ENCODE data around the gene GALNS.

The GALNS gene

GRCh38 chr16:88876942-88877526, 20.3 kb upstream of the GALNS start:
- no peak for DNase-seq (ENCODE audit: low read depth)

GRCh38 chr16:88875703-88876234, 19.0 kb upstream of the GALNS start:
- DNase-seq (ENCODE audit: low read depth), result no peak

GRCh38 chr16:88874938-88875599, 18.3 kb upstream of the GALNS start:
- DNase-seq (ENCODE audit: low read depth), result no peak

GRCh38 chr16:88872650-88873331, 16.0 kb upstream of the GALNS start:
- DNase-seq (ENCODE audit: low read depth), result no peak

- DNase-seq (ENCODE audit: low read depth), result no peak
Observed at GRCh38 chr16:88871730-88872416, 15.1 kb upstream of the GALNS start.

GRCh38 chr16:88871349-88871702, 14.6 kb upstream of the GALNS start:
- no peak for DNase-seq (ENCODE audit: low read depth)

- DNase-seq (ENCODE audit: low read depth), result no peak
Observed at GRCh38 chr16:88870608-88871348, 14.0 kb upstream of the GALNS start.

GRCh38 chr16:88869673-88869980, 12.9 kb upstream of the GALNS start:
- DNase-seq (ENCODE audit: low read depth), result no peak

- DNase-seq (ENCODE audit: low read depth), result no peak
Observed at GRCh38 chr16:88868974-88869672, 12.4 kb upstream of the GALNS start.

- no peak for DNase-seq (ENCODE audit: low read depth)
Observed at GRCh38 chr16:88867581-88868246, 11.0 kb upstream of the GALNS start.

GRCh38 chr16:88866151-88866920, 9.6 kb upstream of the GALNS start, which contains the start of gene PABPN1L:
TSS of gene PABPN1L (minus strand) at chr16:88866660. CDS start at chr16:88866606, 54 bp downstream.
- no peak for DNase-seq (ENCODE audit: low read depth)

GRCh38 chr16:88865742-88866141, 9.0 kb upstream of the GALNS start:
- no peak for DNase-seq (ENCODE audit: low read depth)

- no peak for DNase-seq (ENCODE audit: low read depth)
Observed at GRCh38 chr16:88865310-88865709, 8.6 kb upstream of the GALNS start.

GRCh38 chr16:88864521-88864920, 7.8 kb upstream of the GALNS start:
- no peak for DNase-seq (ENCODE audit: low read depth)

GRCh38 chr16:88864099-88864498, 7.4 kb upstream of the GALNS start:
- DNase-seq (ENCODE audit: low read depth), result no peak

- DNase-seq (ENCODE audit: low read depth), result no peak
Observed at GRCh38 chr16:88863426-88863825, 6.7 kb upstream of the GALNS start.

GRCh38 chr16:88862968-88863367, 6.2 kb upstream of the GALNS start:
- DNase-seq (ENCODE audit: low read depth), result no peak

- DNase-seq (ENCODE audit: low read depth), result no peak
Observed at GRCh38 chr16:88861359-88861758, 4.6 kb upstream of the GALNS start.

- DNase-seq (ENCODE audit: low read depth), result no peak
Observed at GRCh38 chr16:88859381-88860091, 2.8 kb upstream of the GALNS start.

Measured in fibroblast of the conjunctiva (primary cell).